AG04450 (cell line): ENCODE measurements around the gene PEMT. TPM values are rescaled to one million over a fixed set of nuclear protein-coding genes. Genes with fewer than 3 reads are reported as not detected.

Experiments used
- CTCF ChIA-PET: fragments of 300-600, 350-600 bp; formaldehyde crosslinking; extraction: SDS; loops from one replicate; lab custom pipeline; 2022; ENCODE audit warnings: antibody characterized with exemption, inconsistent platforms; lab: Charles Lee
- POLR2A ChIA-PET: fragments of 350-600 bp; formaldehyde crosslinking; extraction: SDS; loops from one replicate; lab custom pipeline; 2021; ENCODE audit warnings: antibody characterized with exemption, inconsistent platforms; lab: Yijun Ruan, JAX
- DNase-seq: peaks from one replicate; pipeline ENCODE4 v3.0.0-alpha.2; 2011; ENCODE audit warnings: low read depth, low spot score
- H3K27ac ChIP-seq: one replicate; pipeline ENCODE4 v1.5.1; 2012; ENCODE audit warnings: low read depth, low read length, control low read depth
- H3K27me3 ChIP-seq: one replicate; pipeline ENCODE4 v1.6.0; 2012; ENCODE audit warnings: low read length; ENCODE audit not compliant: control insufficient read depth, insufficient read depth
- H3K4me3 ChIP-seq: 2 replicates; pipeline ENCODE4 v1.5.1; 2011; ENCODE audit warnings: mild to moderate bottlenecking, low read depth, low read length, control low read depth
- H3K9me3 ChIP-seq: 2 replicates; pipeline ENCODE4 v1.5.1; 2012; ENCODE audit warnings: low read length; ENCODE audit not compliant: control insufficient read depth, insufficient read depth
- polyA plus RNA-seq: library from polyadenylated mRNA; depleted of rRNA; stranded (reverse); fragments of >200 nt; gene quantifications from 2 replicates; pipeline ENCODE4 v1.2.3, GENCODE V29; 2011
- TF ChIP-seq, protein P1 (sequence below): IDR thresholded peaks from 2 replicates; pipeline ENCODE4 v1.5.1; 2011; ENCODE audit warnings: low read depth, low read length, control low read depth, inconsistent platforms

The PEMT gene
- polyA plus RNA-seq, 1 experiment: 14.9 TPM

- DNase-seq: no peak
- CTCF ChIA-PET: no interaction called here
- TF ChIP-seq, protein P1, sequence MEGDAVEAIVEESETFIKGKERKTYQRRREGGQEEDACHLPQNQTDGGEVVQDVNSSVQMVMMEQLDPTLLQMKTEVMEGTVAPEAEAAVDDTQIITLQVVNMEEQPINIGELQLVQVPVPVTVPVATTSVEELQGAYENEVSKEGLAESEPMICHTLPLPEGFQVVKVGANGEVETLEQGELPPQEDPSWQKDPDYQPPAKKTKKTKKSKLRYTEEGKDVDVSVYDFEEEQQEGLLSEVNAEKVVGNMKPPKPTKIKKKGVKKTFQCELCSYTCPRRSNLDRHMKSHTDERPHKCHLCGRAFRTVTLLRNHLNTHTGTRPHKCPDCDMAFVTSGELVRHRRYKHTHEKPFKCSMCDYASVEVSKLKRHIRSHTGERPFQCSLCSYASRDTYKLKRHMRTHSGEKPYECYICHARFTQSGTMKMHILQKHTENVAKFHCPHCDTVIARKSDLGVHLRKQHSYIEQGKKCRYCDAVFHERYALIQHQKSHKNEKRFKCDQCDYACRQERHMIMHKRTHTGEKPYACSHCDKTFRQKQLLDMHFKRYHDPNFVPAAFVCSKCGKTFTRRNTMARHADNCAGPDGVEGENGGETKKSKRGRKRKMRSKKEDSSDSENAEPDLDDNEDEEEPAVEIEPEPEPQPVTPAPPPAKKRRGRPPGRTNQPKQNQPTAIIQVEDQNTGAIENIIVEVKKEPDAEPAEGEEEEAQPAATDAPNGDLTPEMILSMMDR: no peak
- Histone ChIP-seq H3K27me3 (no peaks in the 10 kb centered on the region), H3K27ac (no peak overlapping the region), H3K9me3 (no peaks in the 10 kb centered on the region), H3K4me3 (no peak overlapping the region)
- POLR2A ChIA-PET: no interaction called here
Observed at GRCh38 chr17:17556671-17557070, 34.8 kb downstream of the PEMT start.

GRCh38 chr17:17555906-17556305, 35.6 kb downstream of the PEMT start:
- Histone ChIP-seq H3K4me3 (no peak overlapping the region), H3K27me3 (no peaks in the 10 kb centered on the region), H3K27ac (no peak overlapping the region), H3K9me3 (no peaks in the 10 kb centered on the region)
- ChIA-PET CTCF (no interaction called here), POLR2A (no interaction called here)
- no peak for DNase-seq
- TF ChIP-seq, protein P1: no peak

DNA sequence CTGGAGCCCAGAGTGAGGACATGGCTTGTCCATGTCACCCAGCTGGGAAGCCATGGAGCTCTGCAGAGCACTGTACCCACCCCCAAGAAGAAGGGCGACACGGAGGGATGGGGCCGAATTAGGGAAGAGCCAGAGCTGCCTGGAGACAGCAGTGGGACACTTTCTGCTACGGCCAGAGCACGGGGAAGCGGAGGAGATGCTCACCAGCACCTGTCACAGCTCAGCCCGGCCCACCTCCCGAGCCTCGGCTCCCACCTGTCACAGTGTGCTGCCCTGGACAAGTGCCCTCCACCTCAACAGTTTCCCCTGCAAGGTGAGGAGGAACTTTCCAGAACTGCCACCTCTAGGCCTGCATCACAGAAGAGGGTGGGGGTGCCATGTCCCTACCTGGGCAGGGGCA, 36.4 kb downstream of the PEMT start:
- CTCF ChIA-PET: no interaction called here
- no peaks in the 10 kb centered on the region for H3K9me3 ChIP-seq
- H3K27me3 ChIP-seq: no peaks in the 10 kb centered on the region
- no peak overlapping the region for H3K4me3 ChIP-seq
- DNase-seq: no peak
- TF ChIP-seq, protein P1: no peak
- POLR2A ChIA-PET: no interaction called here
- no peak overlapping the region for H3K27ac ChIP-seq

- POLR2A ChIA-PET: no interaction called here
Observed at GRCh38 chr17:17554266-17554665, 37.2 kb downstream of the PEMT start.

GRCh38 chr17:17553217-17554195, 38.0 kb downstream of the PEMT start:
- no peaks in the 10 kb centered on the region for H3K9me3 ChIP-seq
- H3K27ac ChIP-seq: no peak overlapping the region
- H3K4me3 ChIP-seq: no peak overlapping the region
- ChIA-PET POLR2A (no interaction called here), CTCF (no interaction called here)
- TF ChIP-seq, protein P1: no peak
- no peaks in the 10 kb centered on the region for H3K27me3 ChIP-seq
- no peak for DNase-seq

More at GRCh38 chr17:17554266-17554665, 37.2 kb downstream of the PEMT start:
- TF ChIP-seq, protein P1: no peak
- H3K4me3 ChIP-seq: no peak overlapping the region
- no peaks in the 10 kb centered on the region for H3K9me3 ChIP-seq
- CTCF ChIA-PET: no interaction called here
- H3K27ac ChIP-seq: no peak overlapping the region
- no peak for DNase-seq
- no peaks in the 10 kb centered on the region for H3K27me3 ChIP-seq
